ENCODE results near the gene ALG8. TPM values are rescaled to one million over a fixed set of nuclear protein-coding genes. Genes with fewer than 3 reads are reported as not detected.
A peak's percentile ranks its signal among the peaks of the same experiment; 100 is the strongest.
"Not testable (repeated sequence)": the region's sequence is repeated elsewhere in the genome, so short reads cannot be mapped to it uniquely, and the experiment has no call there.

ALG8 gene
- total RNA-seq, 6 experiments from 2014 or later = 22.0 to 38.0 (median 30.3) TPM

DNA sequence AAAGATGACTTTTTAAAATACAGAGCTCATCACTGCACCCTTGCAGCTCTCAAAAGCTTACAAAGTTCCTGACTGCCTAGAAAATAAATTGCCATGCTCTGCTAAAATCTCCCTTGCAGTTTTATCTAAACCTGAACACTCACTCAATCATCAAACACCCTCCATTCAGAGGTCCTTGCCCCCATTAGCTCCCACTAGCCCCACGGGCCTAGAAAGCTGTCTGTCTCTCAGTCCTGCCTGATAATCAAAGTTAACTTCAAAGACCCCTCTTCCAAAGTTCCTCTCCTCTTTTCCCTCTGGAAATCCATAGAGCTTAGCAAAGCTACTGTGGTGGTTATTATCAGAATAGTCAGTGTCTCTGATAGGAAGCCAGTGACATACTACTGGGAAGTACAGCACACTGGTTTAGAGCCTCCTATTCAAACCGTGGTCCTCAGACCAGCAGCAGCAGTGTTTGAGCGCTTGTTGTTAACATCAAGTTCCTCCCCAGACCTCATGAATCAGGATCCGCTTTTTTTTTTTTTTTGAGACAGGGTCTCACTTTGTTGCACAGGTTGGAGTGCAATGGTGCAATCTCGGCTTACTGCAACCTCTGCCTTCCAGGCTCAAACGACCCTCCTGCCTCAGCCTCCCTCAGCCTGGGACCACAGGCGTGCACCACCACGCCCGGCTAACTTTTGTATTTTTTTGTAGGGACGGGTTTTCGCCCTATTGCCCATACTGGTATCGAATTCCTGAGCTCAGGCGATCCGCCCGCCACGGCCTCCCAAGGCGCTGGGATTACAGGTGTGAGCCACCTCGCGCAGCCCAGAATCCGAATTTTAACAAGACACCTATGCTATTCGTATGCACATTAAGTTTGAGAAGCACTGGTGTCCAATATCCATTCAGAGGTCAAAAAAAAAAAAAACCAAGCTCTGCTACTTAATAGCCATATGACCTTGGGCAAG, 60.9 kb downstream of the ALG8 start:
- H3K27ac ChIP-seq = peak overlapping the region; percentile 79 to 88 (median 88)
- WGBS (ENCODE audit: insufficient coverage, low coverage, low lambda C conversion rate, missing lambda C conversion rate) = 2% methylated on average over 14 of the region's 21 CpGs
- peak; percentile 2 to 21 (median 10) for ATAC-seq
- H3K27me3 ChIP-seq = no peaks in the 10 kb centered on the region
- H3K4me1 ChIP-seq = peaks cover 0 to 43% (median 16%) of the 10 kb centered on the region in 4 donors
- H3K9me3 ChIP-seq = no peaks in the 10 kb centered on the region
- TF ChIP-seq, protein P1, sequence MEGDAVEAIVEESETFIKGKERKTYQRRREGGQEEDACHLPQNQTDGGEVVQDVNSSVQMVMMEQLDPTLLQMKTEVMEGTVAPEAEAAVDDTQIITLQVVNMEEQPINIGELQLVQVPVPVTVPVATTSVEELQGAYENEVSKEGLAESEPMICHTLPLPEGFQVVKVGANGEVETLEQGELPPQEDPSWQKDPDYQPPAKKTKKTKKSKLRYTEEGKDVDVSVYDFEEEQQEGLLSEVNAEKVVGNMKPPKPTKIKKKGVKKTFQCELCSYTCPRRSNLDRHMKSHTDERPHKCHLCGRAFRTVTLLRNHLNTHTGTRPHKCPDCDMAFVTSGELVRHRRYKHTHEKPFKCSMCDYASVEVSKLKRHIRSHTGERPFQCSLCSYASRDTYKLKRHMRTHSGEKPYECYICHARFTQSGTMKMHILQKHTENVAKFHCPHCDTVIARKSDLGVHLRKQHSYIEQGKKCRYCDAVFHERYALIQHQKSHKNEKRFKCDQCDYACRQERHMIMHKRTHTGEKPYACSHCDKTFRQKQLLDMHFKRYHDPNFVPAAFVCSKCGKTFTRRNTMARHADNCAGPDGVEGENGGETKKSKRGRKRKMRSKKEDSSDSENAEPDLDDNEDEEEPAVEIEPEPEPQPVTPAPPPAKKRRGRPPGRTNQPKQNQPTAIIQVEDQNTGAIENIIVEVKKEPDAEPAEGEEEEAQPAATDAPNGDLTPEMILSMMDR (IDR thresholded peaks at IDR 0.05) = no peak
- no peak for TF ChIP-seq POLR2A (IDR thresholded peaks at IDR 0.05)
- no peaks in the 10 kb centered on the region for H3K36me3 ChIP-seq
- intact Hi-C loops (cut with DNase I) = no loop called here
- peak overlapping the region; percentile 78 to 98 (median 82) for H3K4me3 ChIP-seq
- DNase-seq = no peak

- peak overlapping the region in 1 of 3 donors; percentile 98 for H3K4me3 ChIP-seq
Observed at GRCh38 chr11:78077592-78077991, 61.8 kb downstream of the ALG8 start.

GRCh38 chr11:78076733-78077403, 62.6 kb downstream of the ALG8 start:
- DNase-seq (no peak), ATAC-seq (no peak)
- Histone ChIP-seq H3K4me1 (peaks cover 0 to 43% (median 16%) of the 10 kb centered on the region in 4 donors), H3K9me3 (no peaks in the 10 kb centered on the region), H3K27ac (no peak overlapping the region), H3K36me3 (peaks cover 0 to 8% (median 1%) of the 10 kb centered on the region in 4 donors), H3K27me3 (no peaks in the 10 kb centered on the region), H3K4me3 (no peak overlapping the region)
- TF ChIP-seq, protein P1 (IDR thresholded peaks at IDR 0.05) = no peak
- TF ChIP-seq POLR2A (IDR thresholded peaks at IDR 0.05) = no peak
- intact Hi-C loops (cut with DNase I) = no loop called here
- 91% methylated on average over 6 of the region's 6 CpGs for WGBS (ENCODE audit: insufficient coverage, low coverage, low lambda C conversion rate, missing lambda C conversion rate)

More at GRCh38 chr11:78077592-78077991, 61.8 kb downstream of the ALG8 start:
- H3K36me3 ChIP-seq; ATAC-seq; H3K9me3 ChIP-seq; DNase-seq; H3K27me3 ChIP-seq; H3K27ac ChIP-seq; intact Hi-C loops (cut with DNase I): not testable (repeated sequence)
- 47% methylated on average over 4 of the region's 4 CpGs for WGBS (ENCODE audit: insufficient coverage, low coverage, low lambda C conversion rate, missing lambda C conversion rate)
- H3K4me1 ChIP-seq = peaks cover 0 to 43% (median 16%) of the 10 kb centered on the region in 4 donors

DNA sequence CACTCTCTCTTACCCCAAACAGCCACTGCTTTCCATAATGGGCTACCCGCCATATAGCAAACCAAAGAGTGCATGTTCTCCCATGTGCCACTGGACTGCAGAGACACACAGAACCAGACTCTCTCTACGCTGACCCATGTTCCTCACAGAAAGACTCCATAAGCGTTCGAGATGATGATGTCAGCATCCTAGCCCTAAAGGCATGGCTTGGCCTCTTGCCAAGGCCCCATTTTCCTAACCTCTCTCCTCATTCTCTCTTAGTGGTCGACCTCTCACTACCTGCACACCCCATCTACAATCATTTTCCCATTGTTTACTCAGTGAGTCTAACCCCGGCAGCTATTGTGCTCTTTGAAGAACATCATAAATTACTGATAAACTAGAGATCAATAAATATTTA, 64.7 kb downstream of the ALG8 start:
- intact Hi-C loops (cut with DNase I) = no loop called here
- WGBS (ENCODE audit: insufficient coverage, low coverage, low lambda C conversion rate, missing lambda C conversion rate) = 67% methylated on average over 3 of the region's 6 CpGs

More for the DNA sequence above, 64.7 kb downstream of the ALG8 start:
- peaks cover 0 to 13% (median 1%) of the 10 kb centered on the region in 4 donors for H3K36me3 ChIP-seq
- ATAC-seq (no peak), DNase-seq (no peak)
- no peaks in the 10 kb centered on the region for H3K27me3 ChIP-seq
- no peak overlapping the region for H3K27ac ChIP-seq
- TF ChIP-seq, protein P1 (IDR thresholded peaks at IDR 0.05) = no peak
- TF ChIP-seq POLR2A (IDR thresholded peaks at IDR 0.05) = no peak
- H3K9me3 ChIP-seq = no peaks in the 10 kb centered on the region
- H3K4me1 ChIP-seq = peaks cover 0 to 43% (median 16%) of the 10 kb centered on the region in 4 donors
- H3K4me3 ChIP-seq = no peak overlapping the region

Measured in right lobe of liver (tissue), 6 donors.